Fibroblast of the aortic adventitia (primary cell): ENCODE data around the gene PRSS27. TPM values are rescaled to one million over a fixed set of nuclear protein-coding genes. Genes with fewer than 3 reads are reported as not detected.
A peak's percentile ranks its signal among the peaks of the same experiment; 100 is the strongest.

ENCODE experiments used
- DNase-seq: peaks from one replicate; pipeline ENCODE4 v3.0.0-alpha.2; 2010; ENCODE audit warnings: low read depth
- H3K4me3 ChIP-seq: 2 replicates; pipeline ENCODE4 v1.5.1; 2011; ENCODE audit warnings: low read depth, mild to moderate bottlenecking, control low read depth, low read length, moderate library complexity
- CTCF ChIP-seq: IDR thresholded peaks from 2 replicates; pipeline ENCODE4 v1.5.1; 2011; ENCODE audit warnings: mild to moderate bottlenecking, low read length, control low read depth, inconsistent platforms; ENCODE audit not compliant: insufficient read depth
- total RNA-seq: library from RNA; depleted of rRNA; stranded (reverse); fragments of >200 nt; gene quantifications from 2 replicates; pipeline ENCODE4 v1.2.3, GENCODE V29; 2012; ENCODE audit warnings: low replicate concordance

PRSS27 gene
- total RNA-seq, 1 donor = 1.3 TPM

GRCh38 chr16:2761472-2761871 lies 41.4 kb upstream of the PRSS27 start:
- TF ChIP-seq CTCF = no peak
- no peak overlapping the region for H3K4me3 ChIP-seq
- no peak for DNase-seq

GRCh38 chr16:2757344-2757743 lies 37.3 kb upstream of the PRSS27 start:
- no peak overlapping the region for H3K4me3 ChIP-seq
- no peak for DNase-seq
- TF ChIP-seq CTCF = no peak

GRCh38 chr16:2756288-2757015 lies 36.4 kb upstream of the PRSS27 start:
- TF ChIP-seq CTCF = no peak

GRCh38 chr16:2755158-2755557 lies 35.1 kb upstream of the PRSS27 start:
- DNase-seq = no peak
- peak overlapping the region; percentile 93 for H3K4me3 ChIP-seq
- TF ChIP-seq CTCF = no peak

More at GRCh38 chr16:2756288-2757015, 36.4 kb upstream of the PRSS27 start:
- DNase-seq = no peak
- no peak overlapping the region for H3K4me3 ChIP-seq

- TF ChIP-seq CTCF = no peak
- peak overlapping the region; percentile 93 for H3K4me3 ChIP-seq
- DNase-seq = no peak
These were observed 33.7 kb upstream of the PRSS27 start for GRCh38 chr16:2753733-2754020.

GRCh38 chr16:2752850-2753732 lies 33.1 kb upstream of the PRSS27 start:
- H3K4me3 ChIP-seq = peak overlapping the region; percentile 93
- TF ChIP-seq CTCF = no peak
- DNase-seq = peak; percentile 76
